Esophagus squamous epithelium (tissue), 5 donors: Measurements from ENCODE around the gene SLC26A9. TPM values are rescaled to one million over a fixed set of nuclear protein-coding genes. Genes with fewer than 3 reads are reported as not detected.

Experiments used
- DNase-seq: peaks from one replicate; lab custom pipeline; 2025; lab: John Stamatoyannopoulos, UW
- H3K27ac ChIP-seq, 4 donors: fragments of 200-600 bp; sonication (generic); one replicate each; pipeline ENCODE4 v1.5.1; 2016 to 2019; ENCODE audit warnings: mild to moderate bottlenecking in 1 of 4
- H3K27me3 ChIP-seq, 4 donors: fragments of 200-600 bp; sonication (generic); 1 replicate in 3 of 4; 2 replicates in 1 of 4; pipeline versions ENCODE4 v1.5.1 to v1.6.0; 2017 to 2021; ENCODE audit warnings: antibody characterized with exemption in 1 of 4
- H3K36me3 ChIP-seq, 3 donors: fragments of 200-600 bp; sonication (generic); one replicate each; pipeline ENCODE4 v1.5.1; 2016 to 2019
- H3K4me1 ChIP-seq, 3 donors: fragments of 200-600 bp; sonication (generic); one replicate each; pipeline ENCODE4 v1.5.1; 2017 to 2019
- H3K4me3 ChIP-seq, 4 donors: fragments of 200-600 bp; sonication (generic); 1 replicate in 3 of 4; 2 replicates in 1 of 4; pipeline ENCODE4 v1.5.1; 2016 to 2019; ENCODE audit warnings: mild to moderate bottlenecking in 2 of 4, moderate library complexity in 1 of 4
- H3K9me3 ChIP-seq, 3 donors: fragments of 200-600 bp; sonication (generic); one replicate each; pipeline ENCODE4 v1.5.1; 2016 to 2019
- POLR2A ChIP-seq, 4 donors: fragments of 450-650 bp; IDR thresholded peaks; one replicate each; pipeline ENCODE4 v1.6.1; 2017; ENCODE audit warnings: antibody characterized with exemption in 4 of 4, mild to moderate bottlenecking in 4 of 4, moderate library complexity in 3 of 4
- WGBS, 2 donors: methylation state at CpG; one replicate each; pipeline ENCODE4 v1.1.5; 2018; 5-methylcytosine and 5-hydroxymethylcytosine counted together
- intact Hi-C: fragments of 100-400 bp; cut with DNase I; formaldehyde crosslinking; loops from one replicate; pipeline ENCODE4 v1.15.0; 2022
- total RNA-seq, 4 donors: library from RNA; depleted of rRNA; stranded (reverse); fragments of >200 nt; gene quantifications; one replicate each; pipeline ENCODE4 v1.1.0, GENCODE V29; 2016
- TF ChIP-seq, protein P1 (sequence below), 6 experiments: fragments of 450-650 bp in 4 of 6; fragments of 200-600 bp in 2 of 6; sonication (generic) in 2 of 6; IDR thresholded peaks; one replicate each; pipeline ENCODE4 v1.5.1; 2016 to 2019; ENCODE audit warnings: antibody characterized with exemption in 6 of 6, mild to moderate bottlenecking in 4 of 6, moderate library complexity in 4 of 6
- donor health status: DM: yes; HTN: yes; CAD: no.

SLC26A9 gene, protein sequence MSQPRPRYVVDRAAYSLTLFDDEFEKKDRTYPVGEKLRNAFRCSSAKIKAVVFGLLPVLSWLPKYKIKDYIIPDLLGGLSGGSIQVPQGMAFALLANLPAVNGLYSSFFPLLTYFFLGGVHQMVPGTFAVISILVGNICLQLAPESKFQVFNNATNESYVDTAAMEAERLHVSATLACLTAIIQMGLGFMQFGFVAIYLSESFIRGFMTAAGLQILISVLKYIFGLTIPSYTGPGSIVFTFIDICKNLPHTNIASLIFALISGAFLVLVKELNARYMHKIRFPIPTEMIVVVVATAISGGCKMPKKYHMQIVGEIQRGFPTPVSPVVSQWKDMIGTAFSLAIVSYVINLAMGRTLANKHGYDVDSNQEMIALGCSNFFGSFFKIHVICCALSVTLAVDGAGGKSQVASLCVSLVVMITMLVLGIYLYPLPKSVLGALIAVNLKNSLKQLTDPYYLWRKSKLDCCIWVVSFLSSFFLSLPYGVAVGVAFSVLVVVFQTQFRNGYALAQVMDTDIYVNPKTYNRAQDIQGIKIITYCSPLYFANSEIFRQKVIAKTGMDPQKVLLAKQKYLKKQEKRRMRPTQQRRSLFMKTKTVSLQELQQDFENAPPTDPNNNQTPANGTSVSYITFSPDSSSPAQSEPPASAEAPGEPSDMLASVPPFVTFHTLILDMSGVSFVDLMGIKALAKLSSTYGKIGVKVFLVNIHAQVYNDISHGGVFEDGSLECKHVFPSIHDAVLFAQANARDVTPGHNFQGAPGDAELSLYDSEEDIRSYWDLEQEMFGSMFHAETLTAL
- 10 to 100 TPM in 1 of 4 donors, under 1 TPM in 3; 0.19 to 22.8 (median 0.38) TPM for total RNA-seq

DNA sequence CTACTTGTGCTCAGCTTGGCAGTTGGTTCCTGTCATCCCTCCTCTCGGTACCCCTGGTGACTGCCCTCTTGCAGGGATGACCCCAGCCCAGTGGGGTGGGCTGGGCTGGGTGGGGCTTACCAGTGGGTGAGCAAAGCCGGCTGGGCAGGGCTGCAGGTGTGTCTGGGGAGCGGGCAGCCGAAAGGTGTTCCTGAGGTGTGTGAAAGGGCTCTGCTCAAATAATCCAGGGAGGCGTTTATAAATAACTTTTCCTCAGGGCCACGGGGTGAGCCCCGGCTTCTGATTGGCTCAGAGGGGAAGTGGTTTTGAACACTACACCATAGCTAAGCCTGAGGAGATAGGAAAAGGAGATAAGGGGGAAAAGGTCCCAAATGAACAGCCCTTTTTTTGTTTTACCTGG lies at the start of gene SLC26A9:
SLC26A9 (minus strand) TSS at position 212 of the 400 bp plus-strand sequence. CDS start 7,636 bp downstream, outside the sequence.
- Histone ChIP-seq H3K9me3 (no peaks in the 10 kb centered on the region), H3K27me3 (peaks cover 2 to 100% (median 6%) of the 10 kb centered on the region in 4 donors), H3K4me1 (peaks cover 0 to 22% (median 0%) of the 10 kb centered on the region in 3 donors), H3K4me3 (no peak within 1 kb of the TSS), H3K36me3 (no peaks in the 10 kb centered on the region), H3K27ac (no peak within 1 kb of the TSS)
- intact Hi-C loops = no loop called here
- TF ChIP-seq, protein P1, sequence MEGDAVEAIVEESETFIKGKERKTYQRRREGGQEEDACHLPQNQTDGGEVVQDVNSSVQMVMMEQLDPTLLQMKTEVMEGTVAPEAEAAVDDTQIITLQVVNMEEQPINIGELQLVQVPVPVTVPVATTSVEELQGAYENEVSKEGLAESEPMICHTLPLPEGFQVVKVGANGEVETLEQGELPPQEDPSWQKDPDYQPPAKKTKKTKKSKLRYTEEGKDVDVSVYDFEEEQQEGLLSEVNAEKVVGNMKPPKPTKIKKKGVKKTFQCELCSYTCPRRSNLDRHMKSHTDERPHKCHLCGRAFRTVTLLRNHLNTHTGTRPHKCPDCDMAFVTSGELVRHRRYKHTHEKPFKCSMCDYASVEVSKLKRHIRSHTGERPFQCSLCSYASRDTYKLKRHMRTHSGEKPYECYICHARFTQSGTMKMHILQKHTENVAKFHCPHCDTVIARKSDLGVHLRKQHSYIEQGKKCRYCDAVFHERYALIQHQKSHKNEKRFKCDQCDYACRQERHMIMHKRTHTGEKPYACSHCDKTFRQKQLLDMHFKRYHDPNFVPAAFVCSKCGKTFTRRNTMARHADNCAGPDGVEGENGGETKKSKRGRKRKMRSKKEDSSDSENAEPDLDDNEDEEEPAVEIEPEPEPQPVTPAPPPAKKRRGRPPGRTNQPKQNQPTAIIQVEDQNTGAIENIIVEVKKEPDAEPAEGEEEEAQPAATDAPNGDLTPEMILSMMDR (IDR thresholded peaks at IDR 0.05) = no peak
- TF ChIP-seq POLR2A (IDR thresholded peaks at IDR 0.05) = no peak
- DNase-seq = no peak
- 15 to 48% methylated on average over 2 to 5 of the region's 7 CpGs for WGBS, 2 donors

DNA sequence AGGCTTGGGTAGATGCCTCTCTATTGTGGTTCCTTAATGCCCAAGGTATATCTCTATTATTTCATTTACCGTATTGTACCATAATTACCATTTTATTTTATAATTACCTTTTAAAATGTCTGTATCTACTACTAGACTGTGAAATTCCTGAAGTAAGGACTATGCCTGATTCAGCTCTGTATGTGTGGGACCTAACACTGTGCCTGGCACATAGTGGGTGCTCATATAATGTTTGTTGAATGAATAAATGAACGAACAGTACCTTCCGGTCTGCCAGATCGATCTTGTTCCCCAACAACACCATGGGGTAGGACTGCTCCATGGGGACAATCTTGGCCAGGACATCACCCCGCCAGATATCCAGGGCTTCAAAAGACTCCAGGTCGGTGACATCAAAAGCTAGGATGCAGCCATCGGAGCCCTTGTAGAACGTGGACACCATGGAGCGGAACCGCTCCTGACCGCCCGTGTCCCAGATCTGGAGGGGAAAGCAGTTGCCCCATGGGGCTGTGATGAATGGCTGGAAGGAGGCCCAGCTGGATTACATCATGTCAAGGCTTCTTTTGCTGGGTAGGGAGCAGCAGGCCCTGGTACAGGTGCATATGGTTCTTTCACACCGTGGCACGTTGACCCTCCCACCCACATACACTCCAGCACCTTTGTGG lies 49.1 kb upstream of the SLC26A9 start:
- peaks cover 0 to 16% (median 0%) of the 10 kb centered on the region in 3 donors for H3K4me1 ChIP-seq
- no peaks in the 10 kb centered on the region for H3K9me3 ChIP-seq
- intact Hi-C loops = no loop called here
- DNase-seq = no peak
- no peak overlapping the region for H3K27ac ChIP-seq
- H3K4me3 ChIP-seq = no peak overlapping the region
- TF ChIP-seq, protein P1 (IDR thresholded peaks at IDR 0.05) = no peak
- TF ChIP-seq POLR2A (IDR thresholded peaks at IDR 0.05) = no peak
- 91 to 94% methylated on average over 9 to 12 of the region's 14 CpGs for WGBS, 2 donors
- H3K36me3 ChIP-seq = peaks cover 0 to 68% (median 0%) of the 10 kb centered on the region in 3 donors
- no peaks in the 10 kb centered on the region for H3K27me3 ChIP-seq

DNA sequence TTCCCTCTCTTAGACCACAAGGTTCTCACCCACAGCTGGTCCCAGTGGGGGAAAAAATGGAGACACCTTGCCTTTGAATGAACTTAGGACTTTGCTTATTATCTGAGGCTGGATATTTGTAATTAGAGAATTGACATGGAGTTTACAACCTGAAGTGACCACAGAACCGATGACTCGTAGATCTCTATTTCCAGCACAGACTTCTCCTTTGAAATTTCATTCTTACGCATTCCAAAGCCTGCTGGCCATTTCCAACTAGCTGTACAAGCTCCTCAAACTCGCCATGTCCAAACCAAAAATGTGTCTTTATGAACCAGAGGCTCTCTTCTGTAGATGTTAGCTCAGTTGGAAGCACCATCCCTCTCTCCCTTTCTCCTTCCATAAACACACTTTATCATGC lies 48.0 kb upstream of the SLC26A9 start:
- Histone ChIP-seq H3K27ac (no peak overlapping the region), H3K36me3 (peaks cover 0 to 70% (median 0%) of the 10 kb centered on the region in 3 donors), H3K27me3 (no peaks in the 10 kb centered on the region), H3K4me1 (peaks cover 0 to 25% (median 3%) of the 10 kb centered on the region in 3 donors), H3K9me3 (no peaks in the 10 kb centered on the region), H3K4me3 (no peak overlapping the region)
- DNase-seq = no peak
- WGBS, 2 donors = 79 to 94% methylated on average over 4 of the region's 4 CpGs
- no peak for TF ChIP-seq POLR2A (IDR thresholded peaks at IDR 0.05)
- TF ChIP-seq, protein P1 (IDR thresholded peaks at IDR 0.05) = no peak
- intact Hi-C loops = no loop called here

DNA sequence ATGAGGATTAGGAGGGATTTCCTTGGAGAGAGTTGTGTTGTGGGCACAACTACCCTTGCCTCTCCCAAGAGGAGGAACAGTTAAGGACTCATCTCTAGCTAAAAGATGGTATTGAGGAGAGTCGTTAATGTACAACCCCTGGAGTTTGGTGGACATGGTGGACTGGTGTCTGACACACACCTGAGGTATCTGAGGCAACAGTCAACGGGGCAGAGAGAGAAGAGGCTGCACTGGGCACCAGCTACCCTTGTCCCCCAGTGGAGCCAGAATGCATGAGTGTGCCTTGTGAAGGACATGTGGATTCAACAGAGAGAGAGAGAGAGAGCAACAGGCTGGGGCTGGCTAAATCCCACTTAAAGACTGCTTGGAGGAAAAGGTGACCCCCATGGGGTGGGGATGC lies 47.0 kb upstream of the SLC26A9 start:
- no peaks in the 10 kb centered on the region for H3K9me3 ChIP-seq
- no peak overlapping the region for H3K27ac ChIP-seq
- WGBS, 2 donors = 70 to 100% methylated on average over 1 to 2 of the region's 2 CpGs
- DNase-seq = no peak
- intact Hi-C loops = no loop called here
- no peak for TF ChIP-seq POLR2A (IDR thresholded peaks at IDR 0.05)
- TF ChIP-seq, protein P1 (IDR thresholded peaks at IDR 0.05) = no peak
- H3K4me3 ChIP-seq = no peak overlapping the region
- H3K4me1 ChIP-seq = peaks cover 0 to 35% (median 6%) of the 10 kb centered on the region in 3 donors
- H3K27me3 ChIP-seq = no peaks in the 10 kb centered on the region
- H3K36me3 ChIP-seq = peaks cover 0 to 73% (median 0%) of the 10 kb centered on the region in 3 donors
